Fibroblast of the conjunctiva (primary cell): Measurements from ENCODE around the gene CYS1.
"Not testable (repeated sequence)": the region's sequence is repeated elsewhere in the genome, so short reads cannot be mapped to it uniquely, and the experiment has no call there.

ENCODE experiments used
- DNase-seq: peaks from one replicate; pipeline ENCODE4 v3.0.0-alpha.2; 2010; ENCODE audit warnings: low read depth

CYS1 gene

GRCh38 chr2:10012366-10012962 lies 67.7 kb downstream of the CYS1 start:
- not testable (repeated sequence) for DNase-seq

- DNase-seq: not testable (repeated sequence)
These were observed 68.4 kb downstream of the CYS1 start for GRCh38 chr2:10011606-10012325.

- not testable (repeated sequence) for DNase-seq
These were observed 69.2 kb downstream of the CYS1 start for GRCh38 chr2:10010861-10011605.

- DNase-seq: peak; percentile 13
These were observed 70.1 kb downstream of the CYS1 start for GRCh38 chr2:10009811-10010781.

- DNase-seq: no peak
These were observed 70.9 kb downstream of the CYS1 start for GRCh38 chr2:10009271-10009810.

- DNase-seq: no peak
These were observed 71.4 kb downstream of the CYS1 start for GRCh38 chr2:10008809-10009176.

- DNase-seq: no peak
These were observed 72.0 kb downstream of the CYS1 start for GRCh38 chr2:10007921-10008808.

- DNase-seq: no peak
These were observed 72.8 kb downstream of the CYS1 start for GRCh38 chr2:10007435-10007834.
